ENCODE data around the gene PRR11. TPM values are rescaled to one million over a fixed set of nuclear protein-coding genes. Genes with fewer than 3 reads are reported as not detected.
"Not testable (repeated sequence)": the region's sequence is repeated elsewhere in the genome, so short reads cannot be mapped to it uniquely, and the experiment has no call there.

PRR11 gene
- 35.9 and 36.1 TPM in 2 replicates for polyA plus RNA-seq (2014; cell fraction: cytosol; rRNA removed)
- polyA plus RNA-seq (2014; cell fraction: nucleus; rRNA removed): 6.1 and 17.7 TPM in 2 replicates

GRCh38 chr17:59155439-59156177 is at the start of gene PRR11:
Gene PRR11, plus strand, starts transcription at chr17:59155746. Its CDS starts 14,007 bp downstream, at chr17:59169753.
- DNase-seq (ENCODE audit: low spot score): peak; percentile 100

- DNase-seq (ENCODE audit: low spot score): no peak
These were observed 49.6 kb upstream of the PRR11 start for GRCh38 chr17:59105852-59106462.

- DNase-seq (ENCODE audit: low spot score): peak; percentile 99
These were observed 48.9 kb upstream of the PRR11 start, which contains the start of gene TRIM37 for GRCh38 chr17:59106463-59107305. Gene TRIM37, minus strand, starts transcription at chr17:59106880. Its CDS starts 419 bp downstream, at chr17:59106461.

GRCh38 chr17:59107306-59107670 is 48.3 kb upstream of the PRR11 start:
- no peak for DNase-seq (ENCODE audit: low spot score)

GRCh38 chr17:59108400-59109102 is 47.0 kb upstream of the PRR11 start:
- DNase-seq (ENCODE audit: low spot score): no peak

- no peak for DNase-seq (ENCODE audit: low spot score)
These were observed 44.6 kb upstream of the PRR11 start for GRCh38 chr17:59110973-59111372.

- no peak for DNase-seq (ENCODE audit: low spot score)
These were observed 44.0 kb upstream of the PRR11 start for GRCh38 chr17:59111539-59111938.

GRCh38 chr17:59115474-59115873 is 40.1 kb upstream of the PRR11 start:
- DNase-seq (ENCODE audit: low spot score): no peak

- DNase-seq (ENCODE audit: low spot score): no peak
These were observed 33.6 kb upstream of the PRR11 start for GRCh38 chr17:59121901-59122480.

- no peak for DNase-seq (ENCODE audit: low spot score)
These were observed 30.9 kb upstream of the PRR11 start for GRCh38 chr17:59124665-59125064.

GRCh38 chr17:59126809-59127417 is 28.6 kb upstream of the PRR11 start:
- DNase-seq (ENCODE audit: low spot score): no peak

GRCh38 chr17:59129814-59130213 is 25.7 kb upstream of the PRR11 start:
- no peak for DNase-seq (ENCODE audit: low spot score)

GRCh38 chr17:59131131-59131530 is 24.4 kb upstream of the PRR11 start:
- DNase-seq (ENCODE audit: low spot score): no peak

GRCh38 chr17:59138339-59138738 is 17.2 kb upstream of the PRR11 start:
- DNase-seq (ENCODE audit: low spot score): not testable (repeated sequence)

- no peak for DNase-seq (ENCODE audit: low spot score)
These were observed 15.6 kb upstream of the PRR11 start for GRCh38 chr17:59139939-59140338.

GRCh38 chr17:59141860-59142259 is 13.7 kb upstream of the PRR11 start:
- DNase-seq (ENCODE audit: low spot score): no peak

GRCh38 chr17:59145571-59146096 is 9.9 kb upstream of the PRR11 start:
- DNase-seq (ENCODE audit: low spot score): no peak

- no peak for DNase-seq (ENCODE audit: low spot score)
These were observed 6.5 kb upstream of the PRR11 start for GRCh38 chr17:59149051-59149450.

- no peak for DNase-seq (ENCODE audit: low spot score)
These were observed 5.6 kb upstream of the PRR11 start for GRCh38 chr17:59149841-59150511.

GRCh38 chr17:59151006-59151405 is 4.5 kb upstream of the PRR11 start:
- DNase-seq (ENCODE audit: low spot score): no peak

Data from SK-N-DZ (cell line).